ENCODE measurements around the gene UROS. TPM values are rescaled to one million over a fixed set of nuclear protein-coding genes. Genes with fewer than 3 reads are reported as not detected.

The UROS gene
- total RNA-seq, 3 donors from 2014 or later = 31.5 to 45.2 (median 35.1) TPM

GRCh38 chr10:125865120-125865519, 42.1 kb upstream of the UROS start:
- no peaks in the 10 kb centered on the region for H3K27me3 ChIP-seq
- no peaks in the 10 kb centered on the region for H3K4me1 ChIP-seq
- TF ChIP-seq, protein P1, sequence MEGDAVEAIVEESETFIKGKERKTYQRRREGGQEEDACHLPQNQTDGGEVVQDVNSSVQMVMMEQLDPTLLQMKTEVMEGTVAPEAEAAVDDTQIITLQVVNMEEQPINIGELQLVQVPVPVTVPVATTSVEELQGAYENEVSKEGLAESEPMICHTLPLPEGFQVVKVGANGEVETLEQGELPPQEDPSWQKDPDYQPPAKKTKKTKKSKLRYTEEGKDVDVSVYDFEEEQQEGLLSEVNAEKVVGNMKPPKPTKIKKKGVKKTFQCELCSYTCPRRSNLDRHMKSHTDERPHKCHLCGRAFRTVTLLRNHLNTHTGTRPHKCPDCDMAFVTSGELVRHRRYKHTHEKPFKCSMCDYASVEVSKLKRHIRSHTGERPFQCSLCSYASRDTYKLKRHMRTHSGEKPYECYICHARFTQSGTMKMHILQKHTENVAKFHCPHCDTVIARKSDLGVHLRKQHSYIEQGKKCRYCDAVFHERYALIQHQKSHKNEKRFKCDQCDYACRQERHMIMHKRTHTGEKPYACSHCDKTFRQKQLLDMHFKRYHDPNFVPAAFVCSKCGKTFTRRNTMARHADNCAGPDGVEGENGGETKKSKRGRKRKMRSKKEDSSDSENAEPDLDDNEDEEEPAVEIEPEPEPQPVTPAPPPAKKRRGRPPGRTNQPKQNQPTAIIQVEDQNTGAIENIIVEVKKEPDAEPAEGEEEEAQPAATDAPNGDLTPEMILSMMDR (IDR thresholded peaks at IDR 0.05) = no peak
- no peak for TF ChIP-seq POLR2A (IDR thresholded peaks at IDR 0.05)
- TF ChIP-seq POLR2AphosphoS5 (IDR thresholded peaks at IDR 0.05) = no peak
- no peak for DNase-seq (ENCODE audit: low spot score in 2 of 2)
- intact Hi-C loops (cut with DNase I; ENCODE audit: low total_unique reads) = no loop called here
- no peaks in the 10 kb centered on the region for H3K9me3 ChIP-seq
- H3K36me3 ChIP-seq = no peaks in the 10 kb centered on the region
- H3K4me3 ChIP-seq = no peak overlapping the region
- H3K27ac ChIP-seq = no peak overlapping the region

GRCh38 chr10:125859128-125859817, 36.2 kb upstream of the UROS start:
- no peaks in the 10 kb centered on the region for H3K9me3 ChIP-seq
- TF ChIP-seq POLR2AphosphoS5 (IDR thresholded peaks at IDR 0.05) (no peak), POLR2A (IDR thresholded peaks at IDR 0.05) (no peak)
- TF ChIP-seq, protein P1 (IDR thresholded peaks at IDR 0.05) = no peak
- H3K36me3 ChIP-seq = no peaks in the 10 kb centered on the region
- H3K27me3 ChIP-seq = no peaks in the 10 kb centered on the region
- H3K27ac ChIP-seq = no peak overlapping the region
- H3K4me1 ChIP-seq = no peaks in the 10 kb centered on the region
- intact Hi-C loops (cut with DNase I; ENCODE audit: low total_unique reads) = no loop called here
- H3K4me3 ChIP-seq = no peak overlapping the region
- DNase-seq (ENCODE audit: low spot score in 2 of 2) = no peak

- DNase-seq (ENCODE audit: low spot score in 2 of 2) = no peak
- H3K4me1 ChIP-seq = no peaks in the 10 kb centered on the region
- no peaks in the 10 kb centered on the region for H3K27me3 ChIP-seq
- H3K36me3 ChIP-seq = no peaks in the 10 kb centered on the region
- intact Hi-C loops (cut with DNase I; ENCODE audit: low total_unique reads) = no loop called here
- no peak overlapping the region for H3K27ac ChIP-seq
- no peak overlapping the region for H3K4me3 ChIP-seq
- TF ChIP-seq POLR2AphosphoS5 (IDR thresholded peaks at IDR 0.05) (no peak), POLR2A (IDR thresholded peaks at IDR 0.05) (no peak)
- TF ChIP-seq, protein P1 (IDR thresholded peaks at IDR 0.05) = no peak
- no peaks in the 10 kb centered on the region for H3K9me3 ChIP-seq
Measured at GRCh38 chr10:125857185-125857760, 34.2 kb upstream of the UROS start.

DNA sequence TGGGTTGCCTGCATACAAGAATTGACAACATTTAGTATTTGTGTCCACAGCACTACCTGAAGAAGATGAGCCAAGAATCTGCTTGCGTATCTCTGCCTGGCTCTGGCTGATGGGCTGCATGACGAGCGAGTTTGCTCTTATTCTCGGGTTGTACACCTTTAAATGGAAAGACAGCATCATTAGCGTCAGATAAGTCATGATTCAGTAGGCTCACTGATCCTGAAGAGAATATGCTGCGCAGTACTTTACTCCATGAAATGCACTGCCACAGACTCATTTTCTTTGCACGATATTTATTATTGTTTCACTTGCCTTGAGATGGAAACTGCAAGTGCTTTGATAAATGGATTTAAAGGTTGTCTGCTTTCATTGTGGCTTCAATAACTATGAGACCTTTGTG, 29.4 kb upstream of the UROS start:
- no peak overlapping the region for H3K27ac ChIP-seq
- TF ChIP-seq POLR2AphosphoS5 (IDR thresholded peaks at IDR 0.05) (no peak), POLR2A (IDR thresholded peaks at IDR 0.05) (no peak)
- TF ChIP-seq, protein P1 (IDR thresholded peaks at IDR 0.05) = no peak
- H3K27me3 ChIP-seq = no peaks in the 10 kb centered on the region
- no peaks in the 10 kb centered on the region for H3K4me1 ChIP-seq
- DNase-seq (ENCODE audit: low spot score in 2 of 2) = no peak
- H3K9me3 ChIP-seq = no peaks in the 10 kb centered on the region
- no peak overlapping the region for H3K4me3 ChIP-seq
- intact Hi-C loops (cut with DNase I; ENCODE audit: low total_unique reads) = no loop called here
- H3K36me3 ChIP-seq = no peaks in the 10 kb centered on the region

Measured in breast epithelium (tissue), 4 donors.